ENCODE measurements around the gene COPS2.
"Not testable (repeated sequence)": the region's sequence is repeated elsewhere in the genome, so short reads cannot be mapped to it uniquely, and the experiment has no call there.

Gene COPS2

DNA sequence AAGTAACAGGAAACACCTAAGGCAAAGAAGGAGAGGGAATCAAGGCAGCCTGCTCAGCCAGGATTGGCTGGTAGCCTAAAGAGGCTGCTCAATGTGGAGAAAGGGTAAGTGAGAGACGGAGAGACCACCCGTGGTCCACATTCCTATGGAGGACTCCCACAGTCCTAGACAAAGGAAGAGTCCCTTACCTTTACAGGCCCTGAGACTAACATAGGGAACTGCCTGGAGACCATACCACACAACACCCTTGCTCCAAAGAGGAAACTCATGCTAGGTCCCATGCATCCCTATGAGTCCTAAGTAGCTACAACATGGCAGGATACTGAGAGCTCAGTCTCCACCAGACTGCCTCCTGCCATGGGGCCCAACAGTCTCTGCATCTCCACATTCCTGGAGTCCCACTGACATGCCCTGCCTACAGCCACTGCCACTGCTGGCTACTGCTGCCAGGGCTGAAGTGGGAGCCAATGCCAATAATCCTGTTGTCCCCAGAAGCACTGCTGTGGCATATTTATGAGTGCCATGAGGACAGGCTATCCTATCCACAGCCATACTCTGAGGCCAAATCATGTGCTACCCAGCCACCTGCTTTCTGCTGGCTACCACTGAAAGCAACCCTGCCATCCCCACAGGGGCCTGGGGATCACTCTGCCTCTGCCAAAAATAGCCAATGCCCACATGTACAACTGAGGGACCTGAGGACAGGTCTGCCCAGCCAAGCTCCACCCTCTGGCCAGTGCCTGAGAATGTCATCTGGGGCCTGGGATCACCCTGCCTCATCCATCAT, 45.0 kb downstream of the COPS2 start:
- DNase-seq (ENCODE audit: low read depth in 1 of 2, low spot score in 1 of 2), result no peak

DNA sequence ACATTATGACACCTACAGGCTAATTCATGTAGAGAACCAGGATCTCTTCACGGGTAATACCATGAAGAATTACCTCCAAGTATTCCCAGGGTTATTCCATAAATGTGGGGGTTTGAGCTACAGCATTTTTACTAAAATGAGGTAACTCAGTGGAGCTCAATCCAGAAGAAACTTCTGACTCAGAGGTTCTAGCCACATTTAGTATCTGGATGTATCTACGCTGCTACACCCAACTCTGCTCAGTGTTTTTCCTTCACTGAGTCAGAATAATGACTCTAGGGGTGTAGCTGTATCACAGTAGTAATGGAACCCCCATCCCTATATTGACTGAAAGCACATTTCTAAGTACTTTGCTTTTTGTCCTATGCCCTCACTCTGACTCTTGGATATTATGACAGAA, 52.4 kb downstream of the COPS2 start:
- DNase-seq (ENCODE audit: low read depth in 1 of 2, low spot score in 1 of 2), result no peak

GRCh38 chr15:49101536-49101935, 53.9 kb downstream of the COPS2 start:
- no peak for DNase-seq (ENCODE audit: low read depth in 1 of 2, low spot score in 1 of 2)

- no peak for DNase-seq (ENCODE audit: low read depth in 1 of 2, low spot score in 1 of 2)
Observed at GRCh38 chr15:49096090-49096750, 59.2 kb downstream of the COPS2 start.

- DNase-seq (ENCODE audit: low read depth in 1 of 2, low spot score in 1 of 2), result no peak
Observed at GRCh38 chr15:49094923-49095322, 60.5 kb downstream of the COPS2 start.

GRCh38 chr15:49093252-49094105, 61.9 kb downstream of the COPS2 start:
- DNase-seq (ENCODE audit: low read depth in 1 of 2, low spot score in 1 of 2), result no peak

DNA sequence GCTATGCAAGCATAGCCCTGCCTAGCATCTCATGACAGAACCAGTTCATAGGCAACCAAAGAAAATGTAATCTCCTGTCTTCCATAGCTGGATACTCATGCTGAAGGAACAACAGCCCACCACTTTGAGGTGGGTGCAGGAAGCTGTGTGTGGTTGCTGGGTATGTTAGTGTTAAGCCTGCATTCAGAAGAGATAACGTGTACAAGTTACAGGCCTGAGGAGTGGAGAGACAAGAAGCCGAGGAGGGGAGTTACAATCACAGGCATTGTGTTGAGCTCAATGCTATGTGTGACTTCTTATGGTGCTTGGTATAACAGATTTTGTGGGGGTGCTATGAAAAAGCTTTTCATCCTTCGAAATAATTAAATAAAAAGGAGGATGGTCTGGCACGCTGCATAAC, 66.4 kb downstream of the COPS2 start:
- DNase-seq (ENCODE audit: low read depth in 1 of 2, low spot score in 1 of 2), result no peak

GRCh38 chr15:49085696-49086459, 69.5 kb downstream of the COPS2 start:
- no peak for DNase-seq (ENCODE audit: low read depth in 1 of 2, low spot score in 1 of 2)

DNA sequence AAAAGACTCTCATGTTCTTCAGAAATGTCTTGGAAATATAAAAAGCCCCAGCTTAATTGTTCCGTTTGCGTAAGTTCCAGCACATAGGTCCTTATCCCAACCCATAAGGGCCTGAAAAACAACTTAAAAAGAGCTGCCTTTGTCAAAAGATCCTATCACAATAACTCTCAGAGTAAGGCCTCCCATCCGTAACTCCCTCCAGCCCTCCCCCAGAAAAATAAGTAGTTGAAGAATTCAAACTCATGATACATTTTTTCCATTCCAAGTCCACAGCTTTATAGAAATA, 71.2 kb downstream of the COPS2 start:
- no peak for DNase-seq (ENCODE audit: low read depth in 1 of 2, low spot score in 1 of 2)

DNA sequence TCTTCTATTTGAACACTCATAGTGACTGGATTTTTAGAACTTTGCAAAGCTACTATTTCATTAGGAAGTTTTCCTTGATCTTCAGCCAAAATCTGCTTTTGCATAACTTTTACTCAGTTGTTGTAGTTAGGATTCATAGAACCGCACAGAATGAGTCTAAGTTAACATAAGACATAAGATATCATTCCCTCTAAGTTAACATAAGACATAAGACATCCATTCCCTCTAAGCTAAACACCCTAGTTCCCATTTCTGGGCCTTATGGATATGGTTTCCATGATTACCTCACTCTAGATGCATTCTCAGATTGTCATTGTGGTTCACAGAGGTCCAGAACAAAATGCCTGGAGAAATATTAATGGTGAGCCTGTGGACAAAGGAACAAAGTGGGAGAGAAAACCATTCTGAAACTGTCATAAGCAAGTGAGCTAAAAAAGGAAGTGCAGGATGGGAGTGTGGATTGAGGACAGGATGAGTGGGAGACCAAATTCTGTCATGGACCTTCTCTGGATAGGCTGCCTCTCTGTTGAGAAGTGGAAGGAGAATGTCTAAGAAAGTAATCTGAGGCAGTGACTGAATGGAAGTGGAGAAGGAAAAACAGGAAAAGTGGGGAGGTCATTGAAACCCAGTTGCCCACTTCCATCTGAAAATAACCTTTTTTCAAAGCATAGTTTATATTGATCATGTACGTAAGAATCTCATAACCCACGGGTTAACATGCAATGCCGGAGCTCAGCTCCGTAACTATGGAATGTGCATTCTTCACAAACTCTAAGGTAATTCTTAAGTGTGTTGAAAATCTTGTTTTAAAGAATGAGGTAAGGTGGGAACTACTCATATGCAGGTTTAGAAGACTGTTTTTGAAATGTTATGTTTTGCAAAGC, 71.8 kb downstream of the COPS2 start:
- DNase-seq (ENCODE audit: low read depth in 1 of 2, low spot score in 1 of 2), result no peak

GRCh38 chr15:49082960-49083359, 72.4 kb downstream of the COPS2 start:
- DNase-seq (ENCODE audit: low read depth in 1 of 2, low spot score in 1 of 2), result no peak

DNA sequence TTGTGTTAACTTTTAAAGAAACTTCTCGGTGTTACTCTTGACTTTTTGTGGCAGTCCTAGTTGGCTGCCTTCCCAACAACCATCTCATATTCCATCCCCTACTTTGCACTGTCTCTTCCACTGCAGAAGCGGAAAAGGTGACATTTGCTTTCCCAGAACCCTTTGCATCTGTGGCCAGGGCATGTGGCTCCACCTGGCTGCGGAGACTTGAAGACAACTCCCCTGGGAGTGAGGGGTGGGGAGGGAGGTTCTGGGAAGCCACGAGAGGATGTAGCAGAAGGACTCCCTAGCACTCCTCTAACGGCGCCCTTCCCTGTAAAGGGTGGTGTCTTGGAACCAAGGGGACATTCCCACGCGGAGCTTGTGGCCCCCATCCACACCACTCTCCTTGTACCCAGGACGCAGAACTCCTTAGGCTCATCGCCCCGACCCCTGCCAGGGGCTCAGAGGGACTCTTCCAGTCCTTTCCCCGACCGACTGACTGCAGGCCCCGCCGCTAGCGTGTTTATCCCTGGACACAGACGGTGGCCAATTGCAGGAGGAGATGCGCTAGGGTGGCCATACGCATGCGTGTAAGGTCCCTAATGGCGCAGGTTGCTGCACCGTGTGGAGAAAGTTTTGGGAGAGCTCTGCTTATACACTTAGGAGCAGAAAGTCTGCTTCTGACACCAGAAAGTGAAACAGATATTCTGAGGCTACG, 75.9 kb downstream of the COPS2 start:
- DNase-seq (ENCODE audit: low read depth in 1 of 2, low spot score in 1 of 2), result no peak

DNA sequence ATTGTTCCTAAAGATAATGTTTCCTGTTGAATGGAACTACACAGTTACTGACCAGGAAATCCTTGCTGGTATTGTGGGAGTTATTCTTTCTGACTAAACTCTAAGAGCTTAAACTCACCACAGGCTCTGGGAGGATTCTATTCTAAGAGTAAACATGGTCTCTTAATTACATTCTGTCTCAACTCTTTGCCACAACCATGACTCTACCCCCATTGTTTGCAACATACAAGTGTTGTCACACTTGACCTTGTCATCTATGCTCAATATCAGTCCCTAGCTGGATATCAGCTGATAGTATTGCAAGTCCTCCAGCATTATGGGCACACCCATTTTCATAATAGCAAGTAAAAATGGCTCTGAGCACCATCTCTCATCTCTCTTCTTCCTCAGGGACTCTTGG, 79.5 kb downstream of the COPS2 start:
- no peak for DNase-seq (ENCODE audit: low read depth in 1 of 2, low spot score in 1 of 2)

GRCh38 chr15:49074589-49075287, 80.7 kb downstream of the COPS2 start:
- DNase-seq (ENCODE audit: low read depth in 1 of 2, low spot score in 1 of 2), result not testable (repeated sequence)
